Osteoblast (primary cell): Measurements from ENCODE around the gene MAN1B1. TPM values are rescaled to one million over a fixed set of nuclear protein-coding genes. Genes with fewer than 3 reads are reported as not detected.

ENCODE experiments used
- DNase-seq: peaks from one replicate; pipeline ENCODE4 v3.0.0; 2011; ENCODE audit warnings: low spot score, mixed read lengths; ENCODE audit not compliant: insufficient read length; ENCODE audit errors: missing footprints
- H2AFZ ChIP-seq: 2 replicates; pipeline ENCODE4 v1.6.0; 2011; ENCODE audit warnings: mild to moderate bottlenecking, low read length
- H3K27ac ChIP-seq: 2 replicates; pipeline ENCODE4 v1.5.1; 2011; ENCODE audit warnings: mild to moderate bottlenecking, low read depth, low read length, moderate library complexity
- H3K27me3 ChIP-seq: 2 replicates; pipeline ENCODE4 v1.6.0; 2012; ENCODE audit warnings: mild to moderate bottlenecking, control low read depth, inconsistent platforms, low read length, moderate library complexity; ENCODE audit not compliant: insufficient read depth
- H3K36me3 ChIP-seq: 2 replicates; pipeline ENCODE4 v1.5.1; 2011; ENCODE audit warnings: mild to moderate bottlenecking, low read length, control low read depth, moderate library complexity; ENCODE audit not compliant: insufficient read depth
- H3K4me1 ChIP-seq: 2 replicates; pipeline ENCODE4 v1.5.1; 2011; ENCODE audit warnings: mild to moderate bottlenecking, low read length, control low read depth, moderate library complexity; ENCODE audit not compliant: insufficient read depth
- H3K4me2 ChIP-seq: 2 replicates; pipeline ENCODE4 v1.6.0; 2011; ENCODE audit warnings: mild to moderate bottlenecking, low read length; ENCODE audit not compliant: insufficient read depth
- H3K4me3 ChIP-seq: fragments of 200-600 bp; sonication (generic); 3 replicates; pipeline ENCODE4 v1.5.1; 2012; ENCODE audit warnings: mild to moderate bottlenecking, low read length, inconsistent platforms; ENCODE audit not compliant: insufficient read depth
- H3K79me2 ChIP-seq: 2 replicates; pipeline ENCODE4 v1.6.0; 2012; ENCODE audit warnings: mild to moderate bottlenecking, low read length, control low read depth, inconsistent platforms; ENCODE audit not compliant: insufficient read depth
- H3K9me3 ChIP-seq: 2 replicates; pipeline ENCODE4 v1.5.1; 2011; ENCODE audit warnings: low read depth, low read length, control low read depth
- H4K20me1 ChIP-seq: 2 replicates; pipeline ENCODE4 v1.6.0; 2012; ENCODE audit warnings: mild to moderate bottlenecking, low read length, control low read depth; ENCODE audit not compliant: insufficient read depth
- CTCF ChIP-seq: IDR thresholded peaks from 2 replicates; pipeline ENCODE4 v1.5.1; 2011; ENCODE audit warnings: mild to moderate bottlenecking, low read depth, low read length, moderate library complexity; ENCODE audit errors: extremely low read depth
- total RNA-seq: library from RNA; depleted of rRNA; stranded (reverse); fragments of >200 nt; gene quantifications from 2 replicates; pipeline ENCODE4 v1.2.3, GENCODE V29; 2012

Gene MAN1B1
- total RNA-seq, 1 donor: 94.1 TPM

- Histone ChIP-seq H3K4me3 (no peak overlapping the region), H3K27me3 (no peaks in the 10 kb centered on the region), H3K79me2 (no peaks in the 10 kb centered on the region), H3K27ac (no peak overlapping the region), H2AFZ (no peak overlapping the region), H3K9me3 (no peaks in the 10 kb centered on the region), H3K36me3 (peaks cover 36% of the 10 kb centered on the region), H3K4me1 (no peaks in the 10 kb centered on the region), H4K20me1 (peaks cover 8% of the 10 kb centered on the region), H3K4me2 (no peak overlapping the region)
- no peak for TF ChIP-seq CTCF
- peak; percentile 79 for DNase-seq
These were observed 20.6 kb downstream of the MAN1B1 start for GRCh38 chr9:137107312-137107921.

- H3K79me2 ChIP-seq: no peaks in the 10 kb centered on the region
- H3K36me3 ChIP-seq: peaks cover 31% of the 10 kb centered on the region
- H3K4me2 ChIP-seq: no peak overlapping the region
- no peak overlapping the region for H3K27ac ChIP-seq
- H4K20me1 ChIP-seq: peaks cover 8% of the 10 kb centered on the region
- no peak overlapping the region for H3K4me3 ChIP-seq
- no peak for TF ChIP-seq CTCF
- H3K9me3 ChIP-seq: no peaks in the 10 kb centered on the region
- H2AFZ ChIP-seq: no peak overlapping the region
- no peaks in the 10 kb centered on the region for H3K4me1 ChIP-seq
- no peak for DNase-seq
- no peaks in the 10 kb centered on the region for H3K27me3 ChIP-seq
These were observed 21.2 kb downstream of the MAN1B1 start for GRCh38 chr9:137107982-137108381.

GRCh38 chr9:137108608-137109249, 21.9 kb downstream of the MAN1B1 start:
- no peaks in the 10 kb centered on the region for H3K4me1 ChIP-seq
- H3K36me3 ChIP-seq: peaks cover 26% of the 10 kb centered on the region
- H3K79me2 ChIP-seq: peaks cover 5% of the 10 kb centered on the region
- no peak overlapping the region for H3K27ac ChIP-seq
- no peaks in the 10 kb centered on the region for H3K27me3 ChIP-seq
- no peak overlapping the region for H2AFZ ChIP-seq
- no peak overlapping the region for H3K4me2 ChIP-seq
- no peak overlapping the region for H3K4me3 ChIP-seq
- no peak for TF ChIP-seq CTCF
- DNase-seq: peak; percentile 91
- H3K9me3 ChIP-seq: no peaks in the 10 kb centered on the region
- H4K20me1 ChIP-seq: peaks cover 8% of the 10 kb centered on the region

- H3K4me3 ChIP-seq: no peak overlapping the region
- no peaks in the 10 kb centered on the region for H3K9me3 ChIP-seq
- peaks cover 20% of the 10 kb centered on the region for H3K36me3 ChIP-seq
- H2AFZ ChIP-seq: no peak overlapping the region
- DNase-seq: peak; percentile 91
- peaks cover 5% of the 10 kb centered on the region for H4K20me1 ChIP-seq
- no peak overlapping the region for H3K4me2 ChIP-seq
- H3K27ac ChIP-seq: no peak overlapping the region
- H3K4me1 ChIP-seq: no peaks in the 10 kb centered on the region
- no peaks in the 10 kb centered on the region for H3K27me3 ChIP-seq
- peaks cover 5% of the 10 kb centered on the region for H3K79me2 ChIP-seq
- TF ChIP-seq CTCF: no peak
These were observed 22.7 kb downstream of the MAN1B1 start for GRCh38 chr9:137109250-137110146.
